Bronchial epithelial cell (primary cell): ENCODE data around the gene PPOX. TPM values are rescaled to one million over a fixed set of nuclear protein-coding genes. Genes with fewer than 3 reads are reported as not detected.
A peak's percentile ranks its signal among the peaks of the same experiment; 100 is the strongest.

Experiments
- DNase-seq: peaks from one replicate; pipeline ENCODE4 v3.0.0-alpha.2; 2010; ENCODE audit warnings: low read depth
- FAIRE-seq: peaks from 2 replicates; lab custom pipeline; 2011; peaks lifted over from hg19 to GRCh38; lab: Jason Lieb, UNC
- H3K27me3 ChIP-seq: 2 replicates; pipeline ENCODE4 v1.5.1; 2011; ENCODE audit warnings: low read length; ENCODE audit not compliant: control insufficient read depth, insufficient read depth
- H3K36me3 ChIP-seq: 2 replicates; pipeline ENCODE4 v1.5.1; 2011; ENCODE audit warnings: low read length; ENCODE audit not compliant: control insufficient read depth, insufficient read depth
- H3K4me3 ChIP-seq: 2 replicates; pipeline ENCODE4 v1.5.1; 2011; ENCODE audit warnings: mild to moderate bottlenecking, low read depth, low read length, control low read depth
- total RNA-seq: library from RNA; depleted of rRNA; stranded (reverse); fragments of >200 nt; gene quantifications from 2 replicates; pipeline ENCODE4 v1.2.1, GENCODE V29; 2014
- TF ChIP-seq, protein P1 (sequence below): IDR thresholded peaks from 2 replicates; pipeline ENCODE4 v1.5.1; 2011; ENCODE audit warnings: mild to moderate bottlenecking, moderate library complexity, low read length, control low read depth, inconsistent platforms; ENCODE audit not compliant: insufficient read depth, severe bottlenecking

Gene PPOX
- total RNA-seq, 1 donor from 2014 or later, result 10.0 TPM

DNA sequence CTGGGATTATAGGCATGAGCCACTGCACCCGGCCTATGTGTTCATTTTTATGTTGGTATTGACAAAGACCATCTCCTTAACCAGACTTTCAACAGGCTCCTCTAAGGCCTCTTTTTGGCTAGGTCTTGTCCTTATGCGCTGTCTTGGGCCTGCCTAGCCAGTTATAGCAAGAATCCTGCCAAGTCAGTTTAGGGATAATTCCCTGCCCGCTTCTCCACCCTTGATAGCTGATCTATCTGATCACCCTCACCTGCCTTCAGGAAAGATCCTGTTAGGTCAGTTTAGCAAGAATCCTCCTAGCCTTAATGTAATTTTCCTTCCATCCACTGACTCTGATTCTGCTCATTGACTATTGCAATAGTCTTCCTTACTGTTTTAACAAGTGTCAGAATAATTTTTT lies 13.5 kb downstream of the PPOX start:
- Histone ChIP-seq H3K4me3 (no peak overlapping the region), H3K36me3 (peaks cover 6% of the 10 kb centered on the region), H3K27me3 (no peaks in the 10 kb centered on the region)
- TF ChIP-seq, protein P1, sequence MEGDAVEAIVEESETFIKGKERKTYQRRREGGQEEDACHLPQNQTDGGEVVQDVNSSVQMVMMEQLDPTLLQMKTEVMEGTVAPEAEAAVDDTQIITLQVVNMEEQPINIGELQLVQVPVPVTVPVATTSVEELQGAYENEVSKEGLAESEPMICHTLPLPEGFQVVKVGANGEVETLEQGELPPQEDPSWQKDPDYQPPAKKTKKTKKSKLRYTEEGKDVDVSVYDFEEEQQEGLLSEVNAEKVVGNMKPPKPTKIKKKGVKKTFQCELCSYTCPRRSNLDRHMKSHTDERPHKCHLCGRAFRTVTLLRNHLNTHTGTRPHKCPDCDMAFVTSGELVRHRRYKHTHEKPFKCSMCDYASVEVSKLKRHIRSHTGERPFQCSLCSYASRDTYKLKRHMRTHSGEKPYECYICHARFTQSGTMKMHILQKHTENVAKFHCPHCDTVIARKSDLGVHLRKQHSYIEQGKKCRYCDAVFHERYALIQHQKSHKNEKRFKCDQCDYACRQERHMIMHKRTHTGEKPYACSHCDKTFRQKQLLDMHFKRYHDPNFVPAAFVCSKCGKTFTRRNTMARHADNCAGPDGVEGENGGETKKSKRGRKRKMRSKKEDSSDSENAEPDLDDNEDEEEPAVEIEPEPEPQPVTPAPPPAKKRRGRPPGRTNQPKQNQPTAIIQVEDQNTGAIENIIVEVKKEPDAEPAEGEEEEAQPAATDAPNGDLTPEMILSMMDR, result no peak
- FAIRE-seq (no peak), DNase-seq (peak; percentile 9)

DNA sequence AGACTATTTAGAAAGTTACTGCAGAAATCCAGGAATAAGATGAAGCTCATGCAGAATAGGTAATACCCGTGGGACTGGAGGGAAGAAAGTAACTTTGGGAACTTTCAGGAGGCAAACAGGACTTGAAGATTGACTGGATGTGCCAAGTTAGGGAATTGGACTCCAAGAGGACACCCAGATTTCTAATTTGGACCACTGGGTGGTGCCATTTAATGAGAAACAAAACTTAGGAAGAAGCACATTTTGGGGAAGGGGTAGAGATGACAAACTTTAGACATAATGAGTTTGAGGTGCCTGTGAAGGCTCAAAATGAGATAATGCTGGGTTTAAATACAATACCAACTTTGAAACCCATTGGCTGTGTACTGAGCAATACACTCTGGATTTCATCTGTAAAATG lies 14.4 kb downstream of the PPOX start:
- no peaks in the 10 kb centered on the region for H3K27me3 ChIP-seq
- TF ChIP-seq, protein P1, result peak; percentile 25
- peak; percentile 19 for DNase-seq
- H3K36me3 ChIP-seq, result peaks cover 2% of the 10 kb centered on the region
- no peak overlapping the region for H3K4me3 ChIP-seq
- no peak for FAIRE-seq

DNA sequence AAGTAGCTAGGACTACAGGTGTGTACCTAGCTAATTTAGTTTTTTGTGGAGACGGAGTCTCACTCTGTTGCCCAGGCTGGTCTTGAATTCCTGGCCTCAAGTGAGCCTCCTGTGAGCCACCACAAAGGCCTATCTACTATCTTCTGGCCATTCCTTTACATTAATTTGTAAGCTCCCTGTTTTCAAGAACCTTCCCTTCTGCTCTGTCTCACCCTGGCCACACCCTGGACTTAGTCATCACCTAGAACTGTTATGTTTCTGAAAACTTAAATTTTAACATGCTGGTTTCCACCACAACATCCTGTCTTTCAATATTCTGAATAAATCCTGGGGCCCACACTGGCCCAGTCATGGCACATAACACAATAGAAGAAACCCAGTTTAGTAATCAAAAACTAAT lies 16.0 kb downstream of the PPOX start:
- no peaks in the 10 kb centered on the region for H3K27me3 ChIP-seq
- DNase-seq (peak; percentile 73), FAIRE-seq (no peak)
- no peak overlapping the region for H3K4me3 ChIP-seq
- no peaks in the 10 kb centered on the region for H3K36me3 ChIP-seq
- TF ChIP-seq, protein P1, result no peak

GRCh38 chr1:161185282-161185682 lies 19.1 kb downstream of the PPOX start:
- no peaks in the 10 kb centered on the region for H3K36me3 ChIP-seq
- FAIRE-seq, result no peak
- H3K4me3 ChIP-seq, result no peak overlapping the region
- no peaks in the 10 kb centered on the region for H3K27me3 ChIP-seq
- no peak for DNase-seq
- TF ChIP-seq, protein P1, result no peak

GRCh38 chr1:161185732-161186311 lies 19.6 kb downstream of the PPOX start:
- H3K4me3 ChIP-seq, result no peak overlapping the region
- no peak for DNase-seq
- H3K36me3 ChIP-seq, result no peaks in the 10 kb centered on the region
- no peak for FAIRE-seq
- TF ChIP-seq, protein P1, result no peak
- H3K27me3 ChIP-seq, result no peaks in the 10 kb centered on the region

GRCh38 chr1:161187311-161187710 lies 21.1 kb downstream of the PPOX start:
- H3K4me3 ChIP-seq, result no peak overlapping the region
- DNase-seq, result no peak
- TF ChIP-seq, protein P1, result no peak
- FAIRE-seq, result no peak
- H3K27me3 ChIP-seq, result no peaks in the 10 kb centered on the region
- no peaks in the 10 kb centered on the region for H3K36me3 ChIP-seq
